OCI-LY1 (cell line): ENCODE results near the gene CMPK1.

Experiments
- H2AFZ ChIP-seq: fragments of 200-600 bp; sonication (generic), shearing (Covaris generic); 2 replicates; pipeline ENCODE4 v1.6.0; 2014; ENCODE audit warnings: antibody characterized with exemption, mild to moderate bottlenecking, low read length
- H3F3A ChIP-seq: fragments of 200-600 bp; sonication (generic), shearing (Covaris generic); 2 replicates; pipeline ENCODE4 v1.6.0; 2014; ENCODE audit warnings: mild to moderate bottlenecking, antibody characterized with exemption, low read length, moderate library complexity; ENCODE audit not compliant: insufficient read depth
- H3K27ac ChIP-seq: fragments of 200-600 bp; sonication (generic); 2 replicates; pipeline ENCODE4 v1.5.1; 2014; ENCODE audit warnings: low read length, mixed run types, mild to moderate bottlenecking, low read depth; ENCODE audit not compliant: poor library complexity, severe bottlenecking
- H3K27me3 ChIP-seq: fragments of 200-600 bp; sonication (generic); 2 replicates; pipeline ENCODE4 v1.6.0; 2014; ENCODE audit warnings: antibody characterized with exemption, mild to moderate bottlenecking, low read length, moderate library complexity; ENCODE audit not compliant: insufficient read depth
- H3K36me3 ChIP-seq: fragments of 200-600 bp; sonication (generic); 2 replicates; pipeline ENCODE4 v1.6.1; 2014; ENCODE audit warnings: mild to moderate bottlenecking, antibody characterized with exemption, low read length, moderate library complexity, mixed read lengths; ENCODE audit not compliant: insufficient read depth
- H3K4me1 ChIP-seq: fragments of 200-600 bp; sonication (generic); 2 replicates; pipeline ENCODE4 v1.5.1; 2014; ENCODE audit warnings: mild to moderate bottlenecking, low read length, moderate library complexity; ENCODE audit not compliant: insufficient read depth, severe bottlenecking
- H3K4me2 ChIP-seq: fragments of 200-600 bp; sonication (generic), shearing (Covaris generic); 2 replicates; pipeline ENCODE4 v1.6.1; 2014; ENCODE audit warnings: low read length
- H3K4me3 ChIP-seq: fragments of 200-600 bp; sonication (generic); 2 replicates; pipeline ENCODE4 v1.5.1; 2014; ENCODE audit warnings: low read length, low read depth, mild to moderate bottlenecking, mixed read lengths; ENCODE audit not compliant: poor library complexity, severe bottlenecking
- H3K79me2 ChIP-seq: fragments of 200-600 bp; shearing (Covaris generic); 2 replicates; pipeline ENCODE4 v1.6.1; 2016; ENCODE audit warnings: mixed run types, low read length, mixed read lengths; ENCODE audit not compliant: insufficient read depth
- H3K9ac ChIP-seq: fragments of 200-600 bp; sonication (generic), shearing (Covaris generic); 2 replicates; pipeline ENCODE4 v1.6.1; 2014; ENCODE audit warnings: mild to moderate bottlenecking, low read length, mixed read lengths
- H3K9me2 ChIP-seq: fragments of 200-600 bp; sonication (generic), shearing (Covaris generic); 2 replicates; pipeline ENCODE4 v1.6.1; 2014; ENCODE audit warnings: low read depth, mild to moderate bottlenecking, low read length, mixed read lengths
- H3K9me3 ChIP-seq: fragments of 200-600 bp; shearing (Covaris generic); 2 replicates; pipeline ENCODE4 v1.6.1; 2014; ENCODE audit warnings: low read length, mixed read lengths
- H4K20me1 ChIP-seq: fragments of 200-600 bp; sonication (generic), shearing (Covaris generic); 2 replicates; pipeline ENCODE4 v1.6.0; 2016; ENCODE audit warnings: mild to moderate bottlenecking, low read length; ENCODE audit not compliant: insufficient read depth
- CTCF ChIP-seq: fragments of 200-600 bp; sonication (generic), shearing (Covaris generic); IDR thresholded peaks from 2 replicates; pipeline ENCODE4 v1.5.1; 2017; ENCODE audit warnings: mild to moderate bottlenecking, antibody characterized with exemption, low read length, moderate library complexity, mixed read lengths
- EZH2 ChIP-seq: fragments of 200-600 bp; sonication (generic), shearing (Covaris generic); IDR thresholded peaks from 2 replicates; pipeline ENCODE4 v1.8.0; 2017; ENCODE audit warnings: borderline replicate concordance, mixed run types, mild to moderate bottlenecking, antibody characterized with exemption, low read length, moderate library complexity, mixed read lengths

CMPK1 gene

GRCh38 chr1:47402591-47402990, 69.0 kb downstream of the CMPK1 start:
- no peaks in the 10 kb centered on the region for H3K9me2 ChIP-seq
- H3K27ac ChIP-seq, result no peak overlapping the region
- no peak overlapping the region for H3K9ac ChIP-seq
- TF ChIP-seq CTCF, result no peak
- no peak for TF ChIP-seq EZH2
- no peaks in the 10 kb centered on the region for H3K36me3 ChIP-seq
- no peak overlapping the region for H3K4me3 ChIP-seq
- no peaks in the 10 kb centered on the region for H3K4me1 ChIP-seq
- no peaks in the 10 kb centered on the region for H4K20me1 ChIP-seq
- no peaks in the 10 kb centered on the region for H3K79me2 ChIP-seq
- H3F3A ChIP-seq, result no peaks in the 10 kb centered on the region
- H3K4me2 ChIP-seq, result no peak overlapping the region
- no peaks in the 10 kb centered on the region for H3K9me3 ChIP-seq
- H2AFZ ChIP-seq, result no peak overlapping the region
- no peaks in the 10 kb centered on the region for H3K27me3 ChIP-seq

- H3K4me2 ChIP-seq, result no peak overlapping the region
- H3K9me3 ChIP-seq, result no peaks in the 10 kb centered on the region
- no peaks in the 10 kb centered on the region for H4K20me1 ChIP-seq
- no peak overlapping the region for H2AFZ ChIP-seq
- no peaks in the 10 kb centered on the region for H3K36me3 ChIP-seq
- no peak for TF ChIP-seq CTCF
- no peak for TF ChIP-seq EZH2
- no peak overlapping the region for H3K27ac ChIP-seq
- no peaks in the 10 kb centered on the region for H3K4me1 ChIP-seq
- H3F3A ChIP-seq, result no peaks in the 10 kb centered on the region
- no peak overlapping the region for H3K4me3 ChIP-seq
- H3K9me2 ChIP-seq, result no peaks in the 10 kb centered on the region
- H3K9ac ChIP-seq, result no peak overlapping the region
- H3K27me3 ChIP-seq, result no peaks in the 10 kb centered on the region
- no peaks in the 10 kb centered on the region for H3K79me2 ChIP-seq
Measured at GRCh38 chr1:47403321-47403910, 69.8 kb downstream of the CMPK1 start.

- no peaks in the 10 kb centered on the region for H4K20me1 ChIP-seq
- H2AFZ ChIP-seq, result no peak overlapping the region
- H3K4me3 ChIP-seq, result no peak overlapping the region
- H3K4me2 ChIP-seq, result no peak overlapping the region
- no peaks in the 10 kb centered on the region for H3F3A ChIP-seq
- H3K36me3 ChIP-seq, result no peaks in the 10 kb centered on the region
- no peak overlapping the region for H3K9ac ChIP-seq
- no peak for TF ChIP-seq CTCF
- no peak for TF ChIP-seq EZH2
- H3K9me3 ChIP-seq, result no peaks in the 10 kb centered on the region
- H3K79me2 ChIP-seq, result no peaks in the 10 kb centered on the region
- H3K27me3 ChIP-seq, result no peaks in the 10 kb centered on the region
- H3K9me2 ChIP-seq, result no peaks in the 10 kb centered on the region
- H3K4me1 ChIP-seq, result no peaks in the 10 kb centered on the region
- H3K27ac ChIP-seq, result no peak overlapping the region
Measured at GRCh38 chr1:47405697-47406096, 72.1 kb downstream of the CMPK1 start.
